ENCODE data around the gene PTPRD. TPM values are rescaled to one million over a fixed set of nuclear protein-coding genes. Genes with fewer than 3 reads are reported as not detected.

PTPRD gene
- total RNA-seq, 1 donor from 2014 or later = 5.7 TPM

GRCh38 chr9:8457055-8457454, 2155.7 kb downstream of the PTPRD start:
- no peak overlapping the region for H3K27ac Mint-ChIP-seq (ENCODE audit: unreplicated experiment)
- DNase-seq (ENCODE audit: low spot score) = no peak
- H3K36me3 Mint-ChIP-seq (ENCODE audit: low read depth) = no peaks in the 10 kb centered on the region
- TF ChIP-seq, protein P1, sequence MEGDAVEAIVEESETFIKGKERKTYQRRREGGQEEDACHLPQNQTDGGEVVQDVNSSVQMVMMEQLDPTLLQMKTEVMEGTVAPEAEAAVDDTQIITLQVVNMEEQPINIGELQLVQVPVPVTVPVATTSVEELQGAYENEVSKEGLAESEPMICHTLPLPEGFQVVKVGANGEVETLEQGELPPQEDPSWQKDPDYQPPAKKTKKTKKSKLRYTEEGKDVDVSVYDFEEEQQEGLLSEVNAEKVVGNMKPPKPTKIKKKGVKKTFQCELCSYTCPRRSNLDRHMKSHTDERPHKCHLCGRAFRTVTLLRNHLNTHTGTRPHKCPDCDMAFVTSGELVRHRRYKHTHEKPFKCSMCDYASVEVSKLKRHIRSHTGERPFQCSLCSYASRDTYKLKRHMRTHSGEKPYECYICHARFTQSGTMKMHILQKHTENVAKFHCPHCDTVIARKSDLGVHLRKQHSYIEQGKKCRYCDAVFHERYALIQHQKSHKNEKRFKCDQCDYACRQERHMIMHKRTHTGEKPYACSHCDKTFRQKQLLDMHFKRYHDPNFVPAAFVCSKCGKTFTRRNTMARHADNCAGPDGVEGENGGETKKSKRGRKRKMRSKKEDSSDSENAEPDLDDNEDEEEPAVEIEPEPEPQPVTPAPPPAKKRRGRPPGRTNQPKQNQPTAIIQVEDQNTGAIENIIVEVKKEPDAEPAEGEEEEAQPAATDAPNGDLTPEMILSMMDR (IDR thresholded peaks at IDR 0.05) = no peak
- no peak overlapping the region for H3K4me3 Mint-ChIP-seq (ENCODE audit: unreplicated experiment)
- H3K4me1 Mint-ChIP-seq (ENCODE audit: low read depth) = no peaks in the 10 kb centered on the region
- no peaks in the 10 kb centered on the region for H3K27me3 Mint-ChIP-seq (ENCODE audit: low read depth)
- H3K9me3 Mint-ChIP-seq (ENCODE audit: low read depth) = no peaks in the 10 kb centered on the region

DNA sequence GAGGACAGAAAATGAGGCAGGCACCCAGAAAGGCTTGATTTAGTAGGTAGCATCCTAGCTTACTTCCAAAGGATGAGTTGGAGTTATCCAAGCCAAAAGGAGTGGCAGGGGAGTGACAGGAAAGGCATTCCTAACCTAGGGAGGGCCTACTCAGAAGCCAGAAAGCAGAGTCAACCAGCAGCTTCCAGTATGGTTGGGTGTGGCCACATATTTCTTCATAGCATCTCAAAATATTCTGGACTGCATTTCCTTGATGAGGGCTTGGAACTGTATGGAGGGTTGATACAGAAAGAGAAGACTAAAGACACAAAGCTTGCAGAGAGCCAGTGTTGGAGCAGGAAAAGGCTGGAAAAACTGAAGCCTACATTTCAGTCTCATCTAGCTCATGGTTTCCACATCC, 2156.5 kb downstream of the PTPRD start:
- no peak overlapping the region for H3K27ac Mint-ChIP-seq (ENCODE audit: unreplicated experiment)
- no peaks in the 10 kb centered on the region for H3K4me1 Mint-ChIP-seq (ENCODE audit: low read depth)
- TF ChIP-seq, protein P1 (IDR thresholded peaks at IDR 0.05) = no peak
- no peaks in the 10 kb centered on the region for H3K27me3 Mint-ChIP-seq (ENCODE audit: low read depth)
- no peaks in the 10 kb centered on the region for H3K9me3 Mint-ChIP-seq (ENCODE audit: low read depth)
- DNase-seq (ENCODE audit: low spot score) = no peak
- H3K4me3 Mint-ChIP-seq (ENCODE audit: unreplicated experiment) = no peak overlapping the region
- H3K36me3 Mint-ChIP-seq (ENCODE audit: low read depth) = no peaks in the 10 kb centered on the region

GRCh38 chr9:8450810-8451545, 2161.8 kb downstream of the PTPRD start:
- TF ChIP-seq, protein P1 (IDR thresholded peaks at IDR 0.05) = no peak
- Mint-ChIP-seq H3K36me3 (ENCODE audit: low read depth) (no peaks in the 10 kb centered on the region), H3K4me3 (ENCODE audit: unreplicated experiment) (no peak overlapping the region), H3K27ac (ENCODE audit: unreplicated experiment) (no peak overlapping the region), H3K4me1 (ENCODE audit: low read depth) (no peaks in the 10 kb centered on the region), H3K9me3 (ENCODE audit: low read depth) (no peaks in the 10 kb centered on the region), H3K27me3 (ENCODE audit: low read depth) (no peaks in the 10 kb centered on the region)
- DNase-seq (ENCODE audit: low spot score) = no peak

DNA sequence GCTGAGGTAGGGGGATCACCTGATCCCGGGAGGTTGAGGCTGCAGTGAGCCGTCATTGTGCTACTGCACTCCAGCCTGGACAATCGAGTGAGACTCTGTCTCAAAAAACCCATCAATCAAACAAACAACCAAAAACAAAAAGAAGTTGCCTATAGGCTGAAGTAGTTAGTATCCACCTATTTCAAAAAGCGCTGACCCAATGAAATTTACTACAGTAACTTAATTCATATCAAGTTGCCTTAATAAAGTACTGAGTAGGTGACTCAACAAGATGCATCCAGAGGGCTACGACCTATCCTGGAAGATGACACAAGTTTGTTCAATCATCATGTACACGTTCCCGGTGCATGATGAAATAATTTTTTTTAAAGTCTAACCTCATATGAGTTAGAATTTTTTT, 2164.6 kb downstream of the PTPRD start:
- DNase-seq (ENCODE audit: low spot score) = no peak
- no peaks in the 10 kb centered on the region for H3K27me3 Mint-ChIP-seq (ENCODE audit: low read depth)
- TF ChIP-seq, protein P1 (IDR thresholded peaks at IDR 0.05) = no peak
- no peak overlapping the region for H3K4me3 Mint-ChIP-seq (ENCODE audit: unreplicated experiment)
- H3K9me3 Mint-ChIP-seq (ENCODE audit: low read depth) = no peaks in the 10 kb centered on the region
- no peaks in the 10 kb centered on the region for H3K36me3 Mint-ChIP-seq (ENCODE audit: low read depth)
- no peaks in the 10 kb centered on the region for H3K4me1 Mint-ChIP-seq (ENCODE audit: low read depth)
- no peak overlapping the region for H3K27ac Mint-ChIP-seq (ENCODE audit: unreplicated experiment)

- TF ChIP-seq, protein P1 (IDR thresholded peaks at IDR 0.05) = no peak
- DNase-seq (ENCODE audit: low spot score) = no peak
- no peaks in the 10 kb centered on the region for H3K27me3 Mint-ChIP-seq (ENCODE audit: low read depth)
- no peaks in the 10 kb centered on the region for H3K9me3 Mint-ChIP-seq (ENCODE audit: low read depth)
- no peak overlapping the region for H3K27ac Mint-ChIP-seq (ENCODE audit: unreplicated experiment)
- no peaks in the 10 kb centered on the region for H3K36me3 Mint-ChIP-seq (ENCODE audit: low read depth)
- no peaks in the 10 kb centered on the region for H3K4me1 Mint-ChIP-seq (ENCODE audit: low read depth)
- no peak overlapping the region for H3K4me3 Mint-ChIP-seq (ENCODE audit: unreplicated experiment)
These were observed 2165.2 kb downstream of the PTPRD start for GRCh38 chr9:8447601-8448000.

All from chondrocyte (in vitro differentiated cells).